ENCODE data around the gene ZNF784. TPM values are rescaled to one million over a fixed set of nuclear protein-coding genes. Genes with fewer than 3 reads are reported as not detected.

ZNF784 gene
- total and polyA plus RNA-seq, 2 of the 13 experiments (the other 11 are each of a cell fraction or from before 2014, with no cell fraction given): 4.1 to 4.2 TPM

GRCh38 chr19:55642153-55643002 is 18.0 kb upstream of the ZNF784 start (continued):
- TF ChIP-seq ETV6 (CRISPR knock-in tag; conservative IDR thresholded peaks at IDR 0.05) (no peak), SOX5 (CRISPR knock-in tag; IDR thresholded peaks at IDR 0.05; ENCODE audit: borderline replicate concordance) (no peak), SKI (IDR thresholded peaks at IDR 0.05; ENCODE audit: partially characterized antibody) (no peak), FOXA1 (IDR thresholded peaks at IDR 0.05) (no peak), FOXA1 (CRISPR knock-in tag; IDR thresholded peaks at IDR 0.05) (peak; percentile 2; the same call in 1 of the 2 replicates), HDAC1 (CRISPR knock-in tag; IDR thresholded peaks at IDR 0.05) (no peak; the same call in 1 of the 2 replicates), ZNF724P (CRISPR knock-in tag; IDR thresholded peaks at IDR 0.05; ENCODE audit: borderline replicate concordance) (no peak), TAF15 (IDR thresholded peaks at IDR 0.05; ENCODE audit: low read depth, low read length, poor library complexity, severe bottlenecking) (no peak), SSRP1 (CRISPR knock-in tag; IDR thresholded peaks at IDR 0.05) (0 out of 2 replicates have a peak, but pooled peaks have one; percentile 17), ZBTB33 (CRISPR knock-in tag; IDR thresholded peaks at IDR 0.05) (0 out of 2 replicates have a peak, but pooled peaks have one; percentile 10)

Data from HepG2 (cell line).